ENCODE results near the gene CAMTA2.

DNA sequence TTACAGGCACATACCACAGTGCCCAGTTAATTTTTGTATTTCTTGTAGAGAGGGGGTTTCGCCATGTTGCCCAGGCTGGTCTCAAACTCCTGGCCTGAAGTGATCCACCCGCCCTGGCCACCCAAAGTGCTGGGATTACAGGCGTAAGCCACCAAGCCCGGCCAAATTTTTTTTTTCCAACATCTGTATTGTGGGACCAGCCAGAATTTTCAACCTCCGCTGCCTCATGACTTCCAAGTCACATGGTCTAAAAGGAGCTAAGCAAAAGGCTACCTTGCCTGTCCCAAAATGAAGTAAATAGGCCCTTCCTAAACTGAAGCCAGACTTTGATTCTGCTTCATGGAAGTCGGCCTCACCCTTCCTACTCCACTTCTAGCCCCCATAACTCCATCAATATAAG is 15.6 kb downstream of the CAMTA2 start:
- no peak for TF ChIP-seq FOSL1 (tag; conservative IDR thresholded peaks at IDR 0.05)
- TF ChIP-seq CTCF (IDR thresholded peaks at IDR 0.05 in 2 of 3, conservative IDR thresholded peaks at IDR 0.05 in 1 of 3; ENCODE audit: insufficient read depth in 2 of 3, low read depth in 1 of 3, low read length in 3 of 3): no peak
- TF ChIP-seq, protein P1, sequence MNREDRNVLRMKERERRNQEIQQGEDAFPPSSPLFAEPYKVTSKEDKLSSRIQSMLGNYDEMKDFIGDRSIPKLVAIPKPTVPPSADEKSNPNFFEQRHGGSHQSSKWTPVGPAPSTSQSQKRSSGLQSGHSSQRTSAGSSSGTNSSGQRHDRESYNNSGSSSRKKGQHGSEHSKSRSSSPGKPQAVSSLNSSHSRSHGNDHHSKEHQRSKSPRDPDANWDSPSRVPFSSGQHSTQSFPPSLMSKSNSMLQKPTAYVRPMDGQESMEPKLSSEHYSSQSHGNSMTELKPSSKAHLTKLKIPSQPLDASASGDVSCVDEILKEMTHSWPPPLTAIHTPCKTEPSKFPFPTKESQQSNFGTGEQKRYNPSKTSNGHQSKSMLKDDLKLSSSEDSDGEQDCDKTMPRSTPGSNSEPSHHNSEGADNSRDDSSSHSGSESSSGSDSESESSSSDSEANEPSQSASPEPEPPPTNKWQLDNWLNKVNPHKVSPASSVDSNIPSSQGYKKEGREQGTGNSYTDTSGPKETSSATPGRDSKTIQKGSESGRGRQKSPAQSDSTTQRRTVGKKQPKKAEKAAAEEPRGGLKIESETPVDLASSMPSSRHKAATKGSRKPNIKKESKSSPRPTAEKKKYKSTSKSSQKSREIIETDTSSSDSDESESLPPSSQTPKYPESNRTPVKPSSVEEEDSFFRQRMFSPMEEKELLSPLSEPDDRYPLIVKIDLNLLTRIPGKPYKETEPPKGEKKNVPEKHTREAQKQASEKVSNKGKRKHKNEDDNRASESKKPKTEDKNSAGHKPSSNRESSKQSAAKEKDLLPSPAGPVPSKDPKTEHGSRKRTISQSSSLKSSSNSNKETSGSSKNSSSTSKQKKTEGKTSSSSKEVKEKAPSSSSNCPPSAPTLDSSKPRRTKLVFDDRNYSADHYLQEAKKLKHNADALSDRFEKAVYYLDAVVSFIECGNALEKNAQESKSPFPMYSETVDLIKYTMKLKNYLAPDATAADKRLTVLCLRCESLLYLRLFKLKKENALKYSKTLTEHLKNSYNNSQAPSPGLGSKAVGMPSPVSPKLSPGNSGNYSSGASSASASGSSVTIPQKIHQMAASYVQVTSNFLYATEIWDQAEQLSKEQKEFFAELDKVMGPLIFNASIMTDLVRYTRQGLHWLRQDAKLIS (CRISPR knock-in tag; IDR thresholded peaks at IDR 0.05): no peak
- TF ChIP-seq JUND (IDR thresholded peaks at IDR 0.05; ENCODE audit: borderline replicate concordance, low read depth, low read length): no peak
- no peak for TF ChIP-seq JUND (tag; IDR thresholded peaks at IDR 0.05; ENCODE audit: borderline replicate concordance, low read depth, low read length)
- TF ChIP-seq EZH2 (IDR thresholded peaks at IDR 0.05; ENCODE audit: borderline replicate concordance, low read depth, low read length): no peak
- no peak for TF ChIP-seq ZFP91 (CRISPR knock-in tag; IDR thresholded peaks at IDR 0.05)
- TF ChIP-seq, protein P2, sequence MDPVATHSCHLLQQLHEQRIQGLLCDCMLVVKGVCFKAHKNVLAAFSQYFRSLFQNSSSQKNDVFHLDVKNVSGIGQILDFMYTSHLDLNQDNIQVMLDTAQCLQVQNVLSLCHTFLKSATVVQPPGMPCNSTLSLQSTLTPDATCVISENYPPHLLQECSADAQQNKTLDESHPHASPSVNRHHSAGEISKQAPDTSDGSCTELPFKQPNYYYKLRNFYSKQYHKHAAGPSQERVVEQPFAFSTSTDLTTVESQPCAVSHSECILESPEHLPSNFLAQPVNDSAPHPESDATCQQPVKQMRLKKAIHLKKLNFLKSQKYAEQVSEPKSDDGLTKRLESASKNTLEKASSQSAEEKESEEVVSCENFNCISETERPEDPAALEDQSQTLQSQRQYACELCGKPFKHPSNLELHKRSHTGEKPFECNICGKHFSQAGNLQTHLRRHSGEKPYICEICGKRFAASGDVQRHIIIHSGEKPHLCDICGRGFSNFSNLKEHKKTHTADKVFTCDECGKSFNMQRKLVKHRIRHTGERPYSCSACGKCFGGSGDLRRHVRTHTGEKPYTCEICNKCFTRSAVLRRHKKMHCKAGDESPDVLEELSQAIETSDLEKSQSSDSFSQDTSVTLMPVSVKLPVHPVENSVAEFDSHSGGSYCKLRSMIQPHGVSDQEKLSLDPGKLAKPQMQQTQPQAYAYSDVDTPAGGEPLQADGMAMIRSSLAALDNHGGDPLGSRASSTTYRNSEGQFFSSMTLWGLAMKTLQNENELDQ (CRISPR knock-in tag; IDR thresholded peaks at IDR 0.05; ENCODE audit: borderline replicate concordance): no peak
- TF ChIP-seq PBX2 (CRISPR knock-in tag; IDR thresholded peaks at IDR 0.05; ENCODE audit: low read depth): no peak
- no peak for TF ChIP-seq PBX2 (tag; conservative IDR thresholded peaks at IDR 0.05; ENCODE audit: low read depth)
- TF ChIP-seq, protein P3, sequence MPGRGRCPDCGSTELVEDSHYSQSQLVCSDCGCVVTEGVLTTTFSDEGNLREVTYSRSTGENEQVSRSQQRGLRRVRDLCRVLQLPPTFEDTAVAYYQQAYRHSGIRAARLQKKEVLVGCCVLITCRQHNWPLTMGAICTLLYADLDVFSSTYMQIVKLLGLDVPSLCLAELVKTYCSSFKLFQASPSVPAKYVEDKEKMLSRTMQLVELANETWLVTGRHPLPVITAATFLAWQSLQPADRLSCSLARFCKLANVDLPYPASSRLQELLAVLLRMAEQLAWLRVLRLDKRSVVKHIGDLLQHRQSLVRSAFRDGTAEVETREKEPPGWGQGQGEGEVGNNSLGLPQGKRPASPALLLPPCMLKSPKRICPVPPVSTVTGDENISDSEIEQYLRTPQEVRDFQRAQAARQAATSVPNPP (IDR thresholded peaks at IDR 0.05; ENCODE audit: borderline replicate concordance, insufficient read depth, insufficient read length): no peak
- TF ChIP-seq RAD21 (CRISPR knock-in tag; conservative IDR thresholded peaks at IDR 0.05 in 1 of 2, IDR thresholded peaks at IDR 0.05 in 1 of 2): no peak
- TF ChIP-seq CHD1 (IDR thresholded peaks at IDR 0.05; ENCODE audit: low read length): no peak
